GM23338 (cell line): ENCODE data around the gene OLR1. TPM values are rescaled to one million over a fixed set of nuclear protein-coding genes. Genes with fewer than 3 reads are reported as not detected.
"Not testable (repeated sequence)": the region's sequence is repeated elsewhere in the genome, so short reads cannot be mapped to it uniquely, and the experiment has no call there.

Source experiments
- ATAC-seq: fragments of 200-7000 bp; cut with Tn5 transposase; 3 replicates; pipeline ENCODE4 v1.9.1; 2020
- DNase-seq: peaks from one replicate; pipeline ENCODE4 v3.0.0-alpha.2; 2015; ENCODE audit warnings: low spot score
- H2AFZ ChIP-seq: fragments of 200-600 bp; sonication (generic); 2 replicates; pipeline ENCODE4 v1.8.0; 2016; ENCODE audit warnings: antibody characterized with exemption, mild to moderate bottlenecking, moderate library complexity
- H3F3A ChIP-seq: fragments of 200-600 bp; sonication (generic); replicated peaks from 2 replicates; pipeline ENCODE4 v1.8.0; 2017; ENCODE audit warnings: antibody characterized with exemption, mixed run types, low read depth
- H3K27ac ChIP-seq: fragments of 200-600 bp; sonication (generic); 2 replicates; pipeline ENCODE4 v1.6.1; 2016; ENCODE audit warnings: low read depth
- H3K27me3 ChIP-seq: fragments of 200-600 bp; sonication (generic); 2 replicates; pipeline ENCODE4 v1.8.0; 2016; ENCODE audit warnings: mild to moderate bottlenecking, mixed run types, moderate library complexity; ENCODE audit not compliant: insufficient read depth
- H3K36me3 ChIP-seq: fragments of 200-600 bp; sonication (generic); 2 replicates; pipeline ENCODE4 v1.8.0; 2016; ENCODE audit warnings: mild to moderate bottlenecking; ENCODE audit not compliant: insufficient read depth
- H3K4me1 ChIP-seq: fragments of 200-600 bp; sonication (generic); 2 replicates; pipeline ENCODE4 v1.8.0; 2016; ENCODE audit warnings: mild to moderate bottlenecking, moderate library complexity; ENCODE audit not compliant: insufficient read depth
- H3K4me2 ChIP-seq: fragments of 200-600 bp; sonication (generic); 2 replicates; pipeline ENCODE4 v1.7.1; 2017; ENCODE audit warnings: mixed run types
- H3K4me3 ChIP-seq: fragments of 200-600 bp; sonication (generic); 2 replicates; pipeline ENCODE4 v1.6.1; 2016; ENCODE audit warnings: mixed run types
- H3K79me2 ChIP-seq: fragments of 200-600 bp; sonication (generic); replicated peaks from 2 replicates; pipeline ENCODE4 v1.8.0; 2017; ENCODE audit warnings: mild to moderate bottlenecking; ENCODE audit not compliant: insufficient read depth
- H3K9me2 ChIP-seq: fragments of 200-600 bp; sonication (generic); 2 replicates; pipeline ENCODE4 v1.8.0; 2017; ENCODE audit not compliant: insufficient read depth
- H4K20me1 ChIP-seq: fragments of 200-600 bp; sonication (generic); replicated peaks from 2 replicates; pipeline ENCODE4 v1.8.0; 2017; ENCODE audit warnings: mild to moderate bottlenecking; ENCODE audit not compliant: insufficient read depth
- H3K27ac Mint-ChIP-seq: 2 replicates; pipeline ENCODE4 v1.8.0; 2020; ENCODE audit warnings: inconsistent platforms, mild to moderate bottlenecking, moderate library complexity, mixed read lengths
- H3K27me3 Mint-ChIP-seq: 3 replicates; pipeline ENCODE4 v1.8.0; 2022; ENCODE audit warnings: low read depth, mild to moderate bottlenecking, moderate library complexity, mixed read lengths, inconsistent platforms; ENCODE audit not compliant: insufficient read depth, poor library complexity
- H3K36me3 Mint-ChIP-seq: 3 replicates; pipeline ENCODE4 v1.8.0; 2021; ENCODE audit warnings: low read depth, mild to moderate bottlenecking, inconsistent platforms, moderate library complexity, mixed read lengths
- H3K4me1 Mint-ChIP-seq: 3 replicates; pipeline ENCODE4 v1.8.0; 2020; ENCODE audit warnings: mild to moderate bottlenecking, inconsistent platforms, mixed read lengths
- H3K4me3 Mint-ChIP-seq: 3 replicates; pipeline ENCODE4 v1.8.0; 2021; ENCODE audit warnings: moderate library complexity, mild to moderate bottlenecking, inconsistent platforms, mixed read lengths
- H3K9me3 Mint-ChIP-seq: 3 replicates; pipeline ENCODE4 v1.8.0; 2020; ENCODE audit warnings: moderate library complexity, mild to moderate bottlenecking, inconsistent platforms, mixed read lengths
- CTCF ChIP-seq, 2 experiments: fragments of 200-600 bp in 1 of 2; sonication (generic) in 1 of 2; conservative IDR thresholded peaks; 2 replicates each; pipeline versions ENCODE4 v1.5.1 to v1.6.1; 2016 to 2017; ENCODE audit warnings: antibody characterized with exemption in 2 of 2, low read depth in 2 of 2, mild to moderate bottlenecking in 2 of 2, moderate library complexity in 1 of 2
- ETS1 ChIP-seq: IDR thresholded peaks from 2 replicates; pipeline ENCODE4 v1.6.1; 2016; ENCODE audit warnings: antibody characterized with exemption
- EZH2 ChIP-seq: fragments of 200-600 bp; sonication (generic); IDR thresholded peaks from one replicate; pipeline ENCODE4 v1.8.0; 2017; ENCODE audit warnings: antibody characterized with exemption, mild to moderate bottlenecking, low read depth; ENCODE audit not compliant: unreplicated experiment
- JUNB ChIP-seq: IDR thresholded peaks from one replicate; pipeline ENCODE4 v1.6.1; 2016; ENCODE audit warnings: antibody characterized with exemption; ENCODE audit not compliant: unreplicated experiment
- NANOG ChIP-seq: IDR thresholded peaks from 2 replicates; pipeline ENCODE4 v1.6.1; 2016; ENCODE audit warnings: antibody characterized with exemption, borderline replicate concordance
- POLR2AphosphoS5 ChIP-seq: IDR thresholded peaks from 2 replicates; pipeline ENCODE4 v1.6.1; 2016; ENCODE audit warnings: antibody characterized with exemption, low read depth
- ZNF331 ChIP-seq: fragments of 250-450 bp; sonication (Bioruptor Pico); IDR thresholded peaks from 2 replicates; pipeline ENCODE4 v1.5.0; 2020; ENCODE audit warnings: low read depth, mild to moderate bottlenecking, moderate library complexity
- polyA plus RNA-seq: library from polyadenylated mRNA; unstranded; fragments of >200 nt; fragmentation: Nextera tagmentation; extraction: Ambion mirVana; gene quantifications from 2 replicates; pipeline ENCODE4 v1.2.1, GENCODE V29; 2016
- total RNA-seq: library from RNA; depleted of rRNA; stranded (reverse); fragments of >200 nt; shearing (Covaris generic); gene quantifications from 2 replicates; pipeline ENCODE4 v1.2.3, GENCODE V29; 2014

The OLR1 gene
- total and polyA plus RNA-seq, 2 experiments from 2014 or later: not detected

DNA sequence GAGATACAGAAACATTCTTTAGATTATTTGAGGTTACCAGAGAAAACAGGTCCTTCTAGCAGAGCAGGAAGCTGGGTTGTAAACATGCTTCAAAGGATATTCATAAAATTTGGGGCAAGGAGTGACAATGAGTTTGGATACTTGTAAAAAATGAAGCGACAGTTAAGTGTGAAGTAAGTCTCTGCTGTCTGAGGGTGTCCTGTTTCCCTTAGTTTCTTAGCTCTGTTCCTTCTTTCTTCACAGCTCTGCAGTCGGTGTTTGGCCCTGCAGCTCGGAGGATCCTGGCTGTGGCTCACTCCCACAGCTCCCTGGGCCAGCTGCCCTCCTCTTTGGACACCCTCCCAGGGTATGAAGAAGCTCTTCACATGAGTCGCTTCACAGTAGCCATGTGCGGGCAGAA, 17.7 kb upstream of the OLR1 start:
- Histone ChIP-seq H3K79me2 (no peaks in the 10 kb centered on the region), H3F3A (no peaks in the 10 kb centered on the region), H3K9me2 (no peaks in the 10 kb centered on the region), H3K4me2 (no peak overlapping the region), H3K27ac (no peak overlapping the region), H3K4me1 (peaks cover 10% of the 10 kb centered on the region; the same call in 1 of the 2 replicates), H2AFZ (peak overlapping the region; percentile 63; the same call in 1 of the 2 replicates), H4K20me1 (no peaks in the 10 kb centered on the region), H3K36me3 (no peaks in the 10 kb centered on the region), H3K27me3 (no peaks in the 10 kb centered on the region), H3K4me3 (no peak overlapping the region)
- ATAC-seq: no peak
- Mint-ChIP-seq H3K4me3 (no peak overlapping the region), H3K9me3 (no peaks in the 10 kb centered on the region), H3K27ac (no peak overlapping the region), H3K4me1 (peaks cover 17% of the 10 kb centered on the region), H3K27me3 (peaks cover 7% of the 10 kb centered on the region), H3K36me3 (no peaks in the 10 kb centered on the region)
- no peak for TF ChIP-seq CTCF (conservative IDR thresholded peaks at IDR 0.05; ENCODE audit: low read depth in 2 of 2)
- no peak for TF ChIP-seq POLR2AphosphoS5
- no peak for TF ChIP-seq JUNB
- TF ChIP-seq ETS1: no peak
- DNase-seq: no peak

- H3K27me3 ChIP-seq: not testable (repeated sequence)
Observed at GRCh38 chr12:10186958-10187357, 15.0 kb upstream of the OLR1 start.

GRCh38 chr12:10186299-10186698, 14.4 kb upstream of the OLR1 start:
- no peak overlapping the region for H2AFZ ChIP-seq
- H3K27ac Mint-ChIP-seq: no peak overlapping the region
- ATAC-seq (no peak), DNase-seq (no peak)
- H3K4me1 ChIP-seq: no peaks in the 10 kb centered on the region
- H3K36me3 ChIP-seq: no peaks in the 10 kb centered on the region
- H3K4me3 Mint-ChIP-seq: no peak overlapping the region
- H3K4me1 Mint-ChIP-seq: peaks cover 9% of the 10 kb centered on the region; the same call in 2 of the 3 replicates
- H3K27me3 ChIP-seq: no peaks in the 10 kb centered on the region
- no peaks in the 10 kb centered on the region for H3F3A ChIP-seq
- no peak overlapping the region for H3K27ac ChIP-seq
- H3K79me2 ChIP-seq: no peaks in the 10 kb centered on the region
- no peaks in the 10 kb centered on the region for H3K9me2 ChIP-seq
- H4K20me1 ChIP-seq: no peaks in the 10 kb centered on the region
- no peak overlapping the region for H3K4me2 ChIP-seq
- no peak overlapping the region for H3K4me3 ChIP-seq
- no peak for TF ChIP-seq ZNF331 (CRISPR knock-in tag)
- TF ChIP-seq NANOG: no peak
- TF ChIP-seq EZH2: no peak
- H3K9me3 Mint-ChIP-seq: no peaks in the 10 kb centered on the region
- peaks cover 7% of the 10 kb centered on the region for H3K27me3 Mint-ChIP-seq
- H3K36me3 Mint-ChIP-seq: no peaks in the 10 kb centered on the region

More at GRCh38 chr12:10186958-10187357, 15.0 kb upstream of the OLR1 start:
- H3K4me3 ChIP-seq, H4K20me1 ChIP-seq, H3F3A ChIP-seq, DNase-seq, H3K27ac ChIP-seq, ATAC-seq, H2AFZ ChIP-seq, H3K4me1 ChIP-seq, H3K27ac Mint-ChIP-seq, H3K27me3 Mint-ChIP-seq, H3K4me3 Mint-ChIP-seq, H3K9me3 Mint-ChIP-seq, H3K4me2 ChIP-seq, H3K79me2 ChIP-seq, H3K36me3 Mint-ChIP-seq, H3K9me2 ChIP-seq, H3K36me3 ChIP-seq: not testable (repeated sequence)
- H3K4me1 Mint-ChIP-seq: peaks cover 13% of the 10 kb centered on the region
